Measurements from ENCODE around the gene TTLL10.

GRCh38 chr1:1130206-1131120 is 43.2 kb upstream of the TTLL10 start:
- TF ChIP-seq, protein P1, sequence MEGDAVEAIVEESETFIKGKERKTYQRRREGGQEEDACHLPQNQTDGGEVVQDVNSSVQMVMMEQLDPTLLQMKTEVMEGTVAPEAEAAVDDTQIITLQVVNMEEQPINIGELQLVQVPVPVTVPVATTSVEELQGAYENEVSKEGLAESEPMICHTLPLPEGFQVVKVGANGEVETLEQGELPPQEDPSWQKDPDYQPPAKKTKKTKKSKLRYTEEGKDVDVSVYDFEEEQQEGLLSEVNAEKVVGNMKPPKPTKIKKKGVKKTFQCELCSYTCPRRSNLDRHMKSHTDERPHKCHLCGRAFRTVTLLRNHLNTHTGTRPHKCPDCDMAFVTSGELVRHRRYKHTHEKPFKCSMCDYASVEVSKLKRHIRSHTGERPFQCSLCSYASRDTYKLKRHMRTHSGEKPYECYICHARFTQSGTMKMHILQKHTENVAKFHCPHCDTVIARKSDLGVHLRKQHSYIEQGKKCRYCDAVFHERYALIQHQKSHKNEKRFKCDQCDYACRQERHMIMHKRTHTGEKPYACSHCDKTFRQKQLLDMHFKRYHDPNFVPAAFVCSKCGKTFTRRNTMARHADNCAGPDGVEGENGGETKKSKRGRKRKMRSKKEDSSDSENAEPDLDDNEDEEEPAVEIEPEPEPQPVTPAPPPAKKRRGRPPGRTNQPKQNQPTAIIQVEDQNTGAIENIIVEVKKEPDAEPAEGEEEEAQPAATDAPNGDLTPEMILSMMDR (IDR thresholded peaks at IDR 0.05) = no peak
- TF ChIP-seq ESRRA (IDR thresholded peaks at IDR 0.05; ENCODE audit: borderline replicate concordance, low read length) = no peak
- TF ChIP-seq, protein P2, sequence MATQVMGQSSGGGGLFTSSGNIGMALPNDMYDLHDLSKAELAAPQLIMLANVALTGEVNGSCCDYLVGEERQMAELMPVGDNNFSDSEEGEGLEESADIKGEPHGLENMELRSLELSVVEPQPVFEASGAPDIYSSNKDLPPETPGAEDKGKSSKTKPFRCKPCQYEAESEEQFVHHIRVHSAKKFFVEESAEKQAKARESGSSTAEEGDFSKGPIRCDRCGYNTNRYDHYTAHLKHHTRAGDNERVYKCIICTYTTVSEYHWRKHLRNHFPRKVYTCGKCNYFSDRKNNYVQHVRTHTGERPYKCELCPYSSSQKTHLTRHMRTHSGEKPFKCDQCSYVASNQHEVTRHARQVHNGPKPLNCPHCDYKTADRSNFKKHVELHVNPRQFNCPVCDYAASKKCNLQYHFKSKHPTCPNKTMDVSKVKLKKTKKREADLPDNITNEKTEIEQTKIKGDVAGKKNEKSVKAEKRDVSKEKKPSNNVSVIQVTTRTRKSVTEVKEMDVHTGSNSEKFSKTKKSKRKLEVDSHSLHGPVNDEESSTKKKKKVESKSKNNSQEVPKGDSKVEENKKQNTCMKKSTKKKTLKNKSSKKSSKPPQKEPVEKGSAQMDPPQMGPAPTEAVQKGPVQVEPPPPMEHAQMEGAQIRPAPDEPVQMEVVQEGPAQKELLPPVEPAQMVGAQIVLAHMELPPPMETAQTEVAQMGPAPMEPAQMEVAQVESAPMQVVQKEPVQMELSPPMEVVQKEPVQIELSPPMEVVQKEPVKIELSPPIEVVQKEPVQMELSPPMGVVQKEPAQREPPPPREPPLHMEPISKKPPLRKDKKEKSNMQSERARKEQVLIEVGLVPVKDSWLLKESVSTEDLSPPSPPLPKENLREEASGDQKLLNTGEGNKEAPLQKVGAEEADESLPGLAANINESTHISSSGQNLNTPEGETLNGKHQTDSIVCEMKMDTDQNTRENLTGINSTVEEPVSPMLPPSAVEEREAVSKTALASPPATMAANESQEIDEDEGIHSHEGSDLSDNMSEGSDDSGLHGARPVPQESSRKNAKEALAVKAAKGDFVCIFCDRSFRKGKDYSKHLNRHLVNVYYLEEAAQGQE (IDR thresholded peaks at IDR 0.05) = no peak
- no peak for TF ChIP-seq POLR2A (IDR thresholded peaks at IDR 0.05; ENCODE audit: low read length)
- TF ChIP-seq SMC3 (IDR thresholded peaks at IDR 0.05) = no peak
